Vagina (tissue), 2 donors: ENCODE measurements around the gene CUZD1.

Experiments
- CTCF ChIP-seq, 3 experiments: fragments of 450-650 bp in 2 of 3; fragments of 200-600 bp in 1 of 3; sonication (generic) in 1 of 3; IDR thresholded peaks; one replicate each; pipeline ENCODE4 v1.5.1; 2017 to 2019; ENCODE audit warnings: antibody characterized with exemption in 3 of 3, mild to moderate bottlenecking in 2 of 3, moderate library complexity in 2 of 3
- POLR2A ChIP-seq, 2 donors: fragments of 450-650 bp; IDR thresholded peaks; one replicate each; pipeline ENCODE4 v1.6.1; 2017; ENCODE audit warnings: antibody characterized with exemption in 2 of 2, mild to moderate bottlenecking in 2 of 2, moderate library complexity in 2 of 2
- POLR2AphosphoS5 ChIP-seq, 2 donors: sonication (generic); formaldehyde crosslinking; IDR thresholded peaks; one replicate each; pipeline ENCODE4 v1.9.0; 2017; ENCODE audit warnings: antibody characterized with exemption in 2 of 2, mild to moderate bottlenecking in 2 of 2, low read depth in 1 of 2; ENCODE audit not compliant: insufficient read depth in 1 of 2

DNA sequence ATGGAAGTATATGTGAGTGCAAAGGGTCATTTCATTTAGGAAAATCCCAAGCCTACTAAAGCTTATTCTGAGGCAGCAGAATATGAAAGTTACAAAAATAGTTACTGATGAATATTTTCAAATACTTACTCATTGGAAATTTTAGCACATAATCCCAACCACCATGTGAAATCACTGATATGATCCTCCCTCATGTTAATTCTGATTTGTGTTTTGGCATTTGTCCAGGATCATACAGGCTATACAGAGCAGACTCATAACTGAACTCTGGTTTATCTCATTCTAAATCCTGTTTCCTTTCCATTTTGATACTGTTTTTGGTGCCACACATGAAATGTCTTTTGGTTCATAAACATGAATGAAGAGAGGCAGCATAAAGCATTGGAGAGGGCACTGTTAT is 37.1 kb upstream of the CUZD1 start:
- TF ChIP-seq CTCF (IDR thresholded peaks at IDR 0.05) (no peak), POLR2A (IDR thresholded peaks at IDR 0.05) (no peak), POLR2AphosphoS5 (IDR thresholded peaks at IDR 0.05; ENCODE audit: insufficient read depth in 1 of 2, low read depth in 1 of 2) (no peak)
